Epithelial cell of esophagus (primary cell): ENCODE data around the gene RUNX2.

Experiments used
- DNase-seq: peaks from one replicate; pipeline ENCODE4 v3.0.0; 2010; ENCODE audit warnings: low read depth
- H3K4me3 ChIP-seq: 2 replicates; pipeline ENCODE4 v1.5.1; 2011; ENCODE audit warnings: mild to moderate bottlenecking, low read length, control low read depth
- TF ChIP-seq, protein P1 (sequence below): IDR thresholded peaks from 2 replicates; pipeline ENCODE4 v1.5.1; 2011; ENCODE audit warnings: low read depth, mild to moderate bottlenecking, low read length, control low read depth, inconsistent platforms; ENCODE audit not compliant: insufficient read depth; ENCODE audit errors: missing control alignments

The RUNX2 gene

DNA sequence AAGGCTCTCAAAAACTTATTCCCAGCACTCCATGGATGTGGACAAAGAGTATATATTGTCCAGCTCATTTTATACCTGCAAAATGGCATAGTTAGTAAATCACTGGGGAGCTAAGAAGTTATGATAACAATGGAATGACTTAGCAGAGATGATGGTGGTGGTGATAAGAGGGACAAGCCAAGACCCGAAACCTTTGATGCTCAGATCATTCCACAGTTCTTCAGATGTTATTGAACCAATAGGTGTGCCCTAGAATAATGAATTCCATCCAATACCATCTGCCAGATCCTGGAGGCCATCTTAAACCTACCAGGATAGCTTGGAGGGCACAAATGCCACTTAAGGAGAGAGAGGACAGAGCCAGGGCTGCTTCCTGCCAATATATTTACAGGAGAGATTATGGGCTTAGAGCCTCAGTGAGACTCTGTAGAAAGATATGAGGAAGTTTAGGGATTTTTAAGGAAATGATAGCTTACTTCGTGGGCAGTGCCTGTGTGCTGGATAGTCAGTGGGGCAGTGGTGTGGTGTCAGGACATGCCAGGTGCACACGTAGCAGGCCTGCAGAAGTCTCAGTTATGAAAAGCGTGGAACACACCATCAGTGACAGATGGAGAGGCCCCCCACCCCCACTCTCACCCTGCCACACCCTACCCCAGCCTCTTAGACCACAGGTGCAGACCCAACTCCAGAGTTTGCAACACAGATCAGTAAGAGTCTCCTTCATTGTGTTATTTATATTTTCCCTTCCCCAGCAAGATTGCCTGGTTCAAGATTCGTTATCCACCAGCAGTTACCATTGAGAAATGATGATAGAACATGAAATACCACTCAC lies 259.3 kb downstream of the RUNX2 start:
- no peak overlapping the region for H3K4me3 ChIP-seq
- TF ChIP-seq, protein P1, sequence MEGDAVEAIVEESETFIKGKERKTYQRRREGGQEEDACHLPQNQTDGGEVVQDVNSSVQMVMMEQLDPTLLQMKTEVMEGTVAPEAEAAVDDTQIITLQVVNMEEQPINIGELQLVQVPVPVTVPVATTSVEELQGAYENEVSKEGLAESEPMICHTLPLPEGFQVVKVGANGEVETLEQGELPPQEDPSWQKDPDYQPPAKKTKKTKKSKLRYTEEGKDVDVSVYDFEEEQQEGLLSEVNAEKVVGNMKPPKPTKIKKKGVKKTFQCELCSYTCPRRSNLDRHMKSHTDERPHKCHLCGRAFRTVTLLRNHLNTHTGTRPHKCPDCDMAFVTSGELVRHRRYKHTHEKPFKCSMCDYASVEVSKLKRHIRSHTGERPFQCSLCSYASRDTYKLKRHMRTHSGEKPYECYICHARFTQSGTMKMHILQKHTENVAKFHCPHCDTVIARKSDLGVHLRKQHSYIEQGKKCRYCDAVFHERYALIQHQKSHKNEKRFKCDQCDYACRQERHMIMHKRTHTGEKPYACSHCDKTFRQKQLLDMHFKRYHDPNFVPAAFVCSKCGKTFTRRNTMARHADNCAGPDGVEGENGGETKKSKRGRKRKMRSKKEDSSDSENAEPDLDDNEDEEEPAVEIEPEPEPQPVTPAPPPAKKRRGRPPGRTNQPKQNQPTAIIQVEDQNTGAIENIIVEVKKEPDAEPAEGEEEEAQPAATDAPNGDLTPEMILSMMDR = no peak
- peak; percentile 43 for DNase-seq

DNA sequence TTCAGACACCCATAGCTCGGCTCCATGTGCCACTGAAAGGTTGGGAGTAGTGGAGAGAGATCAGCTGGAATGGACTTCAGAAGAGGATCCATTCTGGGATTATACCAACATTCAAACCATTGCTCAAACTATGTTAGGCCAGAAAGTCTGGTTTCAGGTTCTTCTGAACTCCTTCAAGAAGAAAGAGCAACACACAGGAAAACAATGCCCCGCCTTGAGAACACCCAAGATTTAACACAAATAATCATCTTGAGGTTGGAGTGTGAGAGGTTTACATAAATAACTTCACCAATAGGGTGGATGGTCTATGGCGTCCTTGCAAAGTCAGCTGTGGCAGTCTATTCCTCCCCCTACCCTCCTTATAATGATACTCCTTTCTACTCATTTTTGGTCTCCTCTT lies 261.2 kb downstream of the RUNX2 start:
- TF ChIP-seq, protein P1 = no peak
- peak; percentile 62 for DNase-seq
- no peak overlapping the region for H3K4me3 ChIP-seq

DNA sequence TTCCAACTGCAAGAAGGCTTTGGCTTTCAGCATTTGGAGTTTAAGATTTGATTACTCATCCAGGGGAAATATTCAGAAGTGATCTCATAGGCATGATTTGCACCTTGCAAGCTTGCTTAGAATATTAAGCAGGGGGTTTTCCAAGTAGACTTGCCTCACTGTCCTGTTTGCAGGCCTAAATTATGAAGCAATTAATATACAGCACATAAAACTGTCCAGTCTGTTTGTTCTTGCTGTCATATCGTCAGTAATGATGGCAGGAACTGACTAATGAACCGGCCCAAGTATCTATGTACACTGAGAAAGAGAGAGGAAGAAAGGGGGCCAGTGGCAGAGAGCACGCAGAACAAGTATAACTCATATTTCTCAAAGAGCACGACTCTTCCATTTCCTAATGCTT lies 262.1 kb downstream of the RUNX2 start:
- peak; percentile 97 for DNase-seq
- TF ChIP-seq, protein P1 = no peak
- no peak overlapping the region for H3K4me3 ChIP-seq

DNA sequence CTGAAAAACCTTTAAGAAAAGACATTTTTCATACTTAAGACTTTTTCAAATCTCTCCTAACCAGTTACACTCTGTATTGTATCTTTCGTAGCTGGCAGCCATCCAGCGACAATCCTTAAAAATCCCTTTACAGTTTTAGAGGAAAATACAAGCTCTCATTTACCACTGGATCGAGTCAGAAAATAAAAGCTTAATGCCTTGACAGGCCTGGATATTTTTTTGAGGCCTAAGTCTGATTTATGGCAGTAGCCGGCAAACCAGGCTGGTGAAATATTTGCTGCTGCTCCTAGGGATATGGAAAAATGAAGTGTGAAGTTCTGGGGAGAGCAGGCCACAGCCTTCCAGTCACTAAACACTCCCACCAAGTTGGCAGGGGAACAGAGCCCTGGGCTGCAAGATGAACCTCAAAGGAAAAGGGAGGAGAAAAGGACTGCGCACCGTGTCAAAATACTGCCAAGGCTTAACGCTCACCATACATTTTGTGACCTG lies 262.6 kb downstream of the RUNX2 start:
- H3K4me3 ChIP-seq = no peak overlapping the region
- no peak for DNase-seq
- TF ChIP-seq, protein P1 = no peak

DNA sequence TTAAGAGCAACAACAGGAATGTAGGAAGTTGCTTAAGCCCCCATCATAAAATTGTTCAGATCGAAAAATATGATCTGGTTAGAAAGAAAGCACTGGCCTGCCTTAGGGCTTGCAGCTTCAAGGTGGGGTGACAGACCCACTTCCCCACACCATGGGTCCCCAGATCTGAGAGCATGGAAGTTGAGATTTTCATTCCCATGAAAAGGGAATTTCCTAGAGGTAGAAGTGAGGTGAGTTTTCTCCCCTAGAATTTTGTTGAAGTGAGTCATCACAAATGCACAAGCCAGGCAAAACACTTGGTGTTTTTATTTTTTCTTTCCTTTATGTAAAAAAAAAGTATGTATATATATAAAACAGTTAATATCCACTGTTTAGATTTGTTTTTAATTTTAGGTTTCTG lies 263.2 kb downstream of the RUNX2 start:
- H3K4me3 ChIP-seq = no peak overlapping the region
- peak; percentile 73 for DNase-seq
- TF ChIP-seq, protein P1 = no peak

DNA sequence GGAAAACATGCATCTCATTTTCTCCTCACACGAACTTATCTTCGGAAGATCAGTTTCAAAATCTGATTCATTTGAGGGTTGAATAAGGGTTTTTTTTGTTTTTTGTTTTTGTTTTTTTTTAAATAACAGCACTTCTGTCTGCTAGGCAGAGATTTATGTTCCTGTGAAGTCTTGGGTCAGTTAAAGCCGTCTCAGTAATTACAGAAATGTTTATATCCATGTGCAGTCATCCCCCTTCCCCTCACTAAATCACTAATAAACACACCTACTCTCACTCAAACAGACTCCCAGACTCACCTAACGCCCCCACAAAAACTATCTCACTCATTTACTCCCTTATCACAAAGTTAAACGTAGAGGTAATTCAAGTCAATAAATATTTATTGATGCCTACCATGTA lies 263.8 kb downstream of the RUNX2 start:
- TF ChIP-seq, protein P1 = no peak

DNA sequence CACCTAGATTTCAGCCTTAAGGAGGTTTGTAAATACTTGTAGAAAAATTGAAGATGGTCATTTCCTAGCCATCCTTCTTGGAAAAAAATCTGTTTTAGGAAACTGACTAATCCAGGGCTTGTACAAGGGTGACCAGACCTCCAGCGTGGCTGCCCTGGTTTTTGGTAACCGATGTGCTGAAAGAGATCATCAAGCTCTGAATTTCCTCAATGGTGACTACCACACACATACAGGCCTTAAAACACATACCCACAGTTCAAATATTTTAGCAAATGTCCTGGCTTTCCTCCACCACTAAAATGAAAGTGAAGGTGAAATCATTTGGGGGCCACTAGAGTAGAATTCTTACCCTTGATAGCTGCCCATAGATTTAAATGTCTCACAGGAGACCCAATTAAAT lies 264.9 kb downstream of the RUNX2 start:
- no peak overlapping the region for H3K4me3 ChIP-seq
- TF ChIP-seq, protein P1 = no peak
- DNase-seq = no peak

More for the DNA sequence above, 263.8 kb downstream of the RUNX2 start:
- no peak for DNase-seq
- H3K4me3 ChIP-seq = no peak overlapping the region
